A673 (cell line): Measurements from ENCODE around the gene NEO1. TPM values are rescaled to one million over a fixed set of nuclear protein-coding genes. Genes with fewer than 3 reads are reported as not detected.

Experiments used
- BruUV-seq: library from RNA; stranded (reverse); fragments of 400-500 nt; replicated peaks from 2 replicates; lab custom pipeline; 2021; lab: Mats Ljungman, UMichigan
- CTCF ChIA-PET: fragments of 300-600 bp; sonication (Branson Sonifier 250); formaldehyde crosslinking; loops from one replicate; lab custom pipeline; 2022; ENCODE audit warnings: antibody characterized with exemption; lab: Charles Lee
- POLR2A ChIA-PET: fragments of 300-600 bp; sonication (Branson Sonifier 250); formaldehyde crosslinking; loops from one replicate; lab custom pipeline; 2022; ENCODE audit warnings: antibody characterized with exemption; ENCODE audit not compliant: low non-redundant PET; lab: Charles Lee
- DNase-seq: peaks from one replicate; pipeline ENCODE4 v3.0.0-alpha.2; 2015; ENCODE audit warnings: low spot score
- H3K27ac ChIP-seq: fragments of 200-600 bp; sonication (generic); 2 replicates; pipeline ENCODE4 v1.5.1; 2016; ENCODE audit warnings: mixed run types, low read depth, mild to moderate bottlenecking, mixed read lengths, antibody characterized with exemption, low read length; ENCODE audit not compliant: poor library complexity, severe bottlenecking
- H3K27me3 ChIP-seq: fragments of 200-600 bp; sonication (generic); replicated peaks from 2 replicates; pipeline ENCODE4 v1.6.1; 2017; ENCODE audit warnings: mixed run types, low read depth, mild to moderate bottlenecking, mixed read lengths, antibody characterized with exemption, low read length; ENCODE audit not compliant: insufficient read depth, poor library complexity
- H3K36me3 ChIP-seq: fragments of 200-600 bp; sonication (generic); 2 replicates; pipeline ENCODE4 v1.6.1; 2016; ENCODE audit warnings: mixed run types, mild to moderate bottlenecking, mixed read lengths, antibody characterized with exemption, low read length; ENCODE audit not compliant: insufficient read depth, poor library complexity, severe bottlenecking
- H3K4me1 ChIP-seq: fragments of 200-600 bp; sonication (generic); 2 replicates; pipeline ENCODE4 v1.6.1; 2017; ENCODE audit warnings: mixed run types, mild to moderate bottlenecking, mixed read lengths, antibody characterized with exemption, low read length; ENCODE audit not compliant: insufficient read depth, poor library complexity, severe bottlenecking
- H3K4me3 ChIP-seq: fragments of 200-600 bp; sonication (generic); 2 replicates; pipeline ENCODE4 v1.5.1; 2016; ENCODE audit warnings: low read depth, mixed run types, mild to moderate bottlenecking, mixed read lengths, low read length; ENCODE audit not compliant: poor library complexity, severe bottlenecking
- H3K9me3 ChIP-seq: fragments of 200-600 bp; sonication (generic); 2 replicates; pipeline ENCODE4 v1.6.1; 2016; ENCODE audit warnings: mixed run types, low read depth, mild to moderate bottlenecking, mixed read lengths, antibody characterized with exemption, low read length; ENCODE audit not compliant: poor library complexity, severe bottlenecking
- EZH2 ChIP-seq: fragments of 200-600 bp; sonication (generic); IDR thresholded peaks from 2 replicates; pipeline ENCODE4 v1.6.1; 2017; ENCODE audit warnings: borderline replicate concordance, low read depth, mild to moderate bottlenecking, mixed read lengths, antibody characterized with exemption, low read length; ENCODE audit not compliant: poor library complexity, severe bottlenecking
- intact Hi-C: fragments of 100-400 bp; cut with micrococcal nuclease; formaldehyde crosslinking; loops from one replicate; pipeline ENCODE4 v1.10.0; 2022; ENCODE audit not compliant: unreplicated experiment
- total RNA-seq: library from RNA; stranded (reverse); gene quantifications from 2 replicates; pipeline ENCODE4 v1.2.3, GENCODE V29; 2021
- TF ChIP-seq, protein P1 (sequence below): fragments of 300-800, 200-600 bp; sonication (generic); conservative IDR thresholded peaks from 2 replicates; pipeline ENCODE4 v1.5.1; 2017; ENCODE audit warnings: low read depth, mild to moderate bottlenecking, antibody characterized with exemption, low read length, moderate library complexity, mixed read lengths

The NEO1 gene
- total RNA-seq, 1 experiment from 2014 or later: 72.6 TPM

DNA sequence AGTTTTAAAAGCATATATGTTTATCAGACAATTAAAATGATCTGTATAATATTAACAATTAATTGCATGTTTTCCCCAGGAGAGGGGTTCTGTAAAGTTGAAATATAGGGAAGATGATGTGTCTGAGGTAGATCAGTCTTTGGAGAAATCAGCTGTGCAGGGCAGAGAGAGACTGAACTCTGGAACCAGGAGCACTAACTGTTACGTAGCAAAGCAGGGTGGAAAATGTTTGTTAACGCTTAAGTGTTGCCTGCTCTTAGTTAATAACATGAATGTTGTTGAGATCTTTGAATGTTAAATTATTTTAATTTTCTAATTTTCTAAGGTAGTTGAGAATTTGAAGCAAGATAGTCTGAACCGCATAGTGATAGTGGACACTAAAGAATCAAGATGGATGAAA, 57.5 kb downstream of the NEO1 start:
- CTCF ChIA-PET: no interaction called here
- no TSS peak for BruUV-seq
- H3K9me3 ChIP-seq: no peaks in the 10 kb centered on the region
- no peaks in the 10 kb centered on the region for H3K27me3 ChIP-seq
- POLR2A ChIA-PET: interaction anchor here (0.6 kb wide), 1 partner anchor 225 kb away, joined by 4 read pairs; no protein-coding TSS in a partner anchor
- no peak for TF ChIP-seq EZH2
- TF ChIP-seq, protein P1, sequence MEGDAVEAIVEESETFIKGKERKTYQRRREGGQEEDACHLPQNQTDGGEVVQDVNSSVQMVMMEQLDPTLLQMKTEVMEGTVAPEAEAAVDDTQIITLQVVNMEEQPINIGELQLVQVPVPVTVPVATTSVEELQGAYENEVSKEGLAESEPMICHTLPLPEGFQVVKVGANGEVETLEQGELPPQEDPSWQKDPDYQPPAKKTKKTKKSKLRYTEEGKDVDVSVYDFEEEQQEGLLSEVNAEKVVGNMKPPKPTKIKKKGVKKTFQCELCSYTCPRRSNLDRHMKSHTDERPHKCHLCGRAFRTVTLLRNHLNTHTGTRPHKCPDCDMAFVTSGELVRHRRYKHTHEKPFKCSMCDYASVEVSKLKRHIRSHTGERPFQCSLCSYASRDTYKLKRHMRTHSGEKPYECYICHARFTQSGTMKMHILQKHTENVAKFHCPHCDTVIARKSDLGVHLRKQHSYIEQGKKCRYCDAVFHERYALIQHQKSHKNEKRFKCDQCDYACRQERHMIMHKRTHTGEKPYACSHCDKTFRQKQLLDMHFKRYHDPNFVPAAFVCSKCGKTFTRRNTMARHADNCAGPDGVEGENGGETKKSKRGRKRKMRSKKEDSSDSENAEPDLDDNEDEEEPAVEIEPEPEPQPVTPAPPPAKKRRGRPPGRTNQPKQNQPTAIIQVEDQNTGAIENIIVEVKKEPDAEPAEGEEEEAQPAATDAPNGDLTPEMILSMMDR: no peak
- H3K36me3 ChIP-seq: no peaks in the 10 kb centered on the region
- intact Hi-C loops: no loop called here
- no peak for DNase-seq
- no peaks in the 10 kb centered on the region for H3K4me1 ChIP-seq
- H3K4me3 ChIP-seq: no peak overlapping the region
- H3K27ac ChIP-seq: no peak overlapping the region

DNA sequence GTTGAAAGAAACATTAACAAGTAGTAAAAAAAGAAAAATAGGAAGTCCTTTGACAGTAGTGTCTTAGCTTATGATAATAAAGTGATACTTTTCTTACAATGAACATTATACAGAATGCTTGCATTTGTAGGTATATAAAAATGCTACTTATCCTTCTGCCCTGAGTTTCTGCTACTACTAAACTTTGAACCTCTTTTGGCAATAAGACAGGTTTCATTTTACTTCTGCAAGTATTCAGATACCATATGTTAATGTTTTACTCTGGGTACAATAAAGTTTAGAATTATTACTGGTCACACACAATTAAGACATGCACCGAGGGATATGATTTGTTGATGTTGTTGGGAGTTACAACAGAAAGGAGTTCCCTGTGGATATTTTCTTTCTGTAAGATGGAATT, 57.9 kb downstream of the NEO1 start:
- no peaks in the 10 kb centered on the region for H3K27me3 ChIP-seq
- BruUV-seq: no TSS peak
- H3K4me1 ChIP-seq: no peaks in the 10 kb centered on the region
- ChIA-PET CTCF (no interaction called here), POLR2A (interaction anchor here (0.6 kb wide), 1 partner anchor 225 kb away, joined by 4 read pairs; no protein-coding TSS in a partner anchor)
- no peak overlapping the region for H3K4me3 ChIP-seq
- H3K9me3 ChIP-seq: no peaks in the 10 kb centered on the region
- TF ChIP-seq EZH2: no peak
- TF ChIP-seq, protein P1: no peak
- intact Hi-C loops: no loop called here
- no peaks in the 10 kb centered on the region for H3K36me3 ChIP-seq
- no peak overlapping the region for H3K27ac ChIP-seq
- DNase-seq: no peak

DNA sequence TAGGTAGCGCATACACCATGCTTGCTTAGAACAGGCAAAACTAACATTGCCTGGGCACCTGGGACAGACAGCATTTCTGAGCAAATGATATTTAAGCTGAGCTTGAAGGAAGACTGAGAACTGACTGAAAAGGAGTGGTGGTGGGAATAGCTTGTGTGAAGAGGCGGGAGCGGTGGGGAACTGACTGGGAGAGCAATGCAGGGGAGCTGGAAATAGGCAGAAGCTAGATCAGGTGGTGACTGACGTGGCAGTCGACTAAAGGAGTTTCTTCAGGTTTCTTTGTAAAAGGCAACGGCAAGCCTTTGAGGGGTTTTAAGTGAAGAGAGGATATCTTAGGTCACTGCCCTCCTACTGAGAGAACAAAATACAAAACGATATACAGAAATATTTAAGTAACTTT, 61.8 kb downstream of the NEO1 start:
- intact Hi-C loops: no loop called here
- ChIA-PET POLR2A (no interaction called here), CTCF (no interaction called here)
- Histone ChIP-seq H3K9me3 (no peaks in the 10 kb centered on the region), H3K27ac (no peak overlapping the region), H3K4me1 (no peaks in the 10 kb centered on the region), H3K4me3 (no peak overlapping the region), H3K27me3 (no peaks in the 10 kb centered on the region), H3K36me3 (no peaks in the 10 kb centered on the region)
- no TSS peak for BruUV-seq
- no peak for TF ChIP-seq EZH2
- TF ChIP-seq, protein P1: no peak
- DNase-seq: no peak
